ENCODE results near the gene CLTB. TPM values are rescaled to one million over a fixed set of nuclear protein-coding genes. Genes with fewer than 3 reads are reported as not detected.

The CLTB gene
- total RNA-seq, 1 experiment from 2014 or later: 98.5 TPM

- no peak for DNase-seq (ENCODE audit: low read depth)
Observed at GRCh38 chr5:176352116-176352878, 64.0 kb downstream of the CLTB start.

GRCh38 chr5:176350416-176350815 lies 65.9 kb downstream of the CLTB start:
- DNase-seq (ENCODE audit: low read depth): no peak

DNA sequence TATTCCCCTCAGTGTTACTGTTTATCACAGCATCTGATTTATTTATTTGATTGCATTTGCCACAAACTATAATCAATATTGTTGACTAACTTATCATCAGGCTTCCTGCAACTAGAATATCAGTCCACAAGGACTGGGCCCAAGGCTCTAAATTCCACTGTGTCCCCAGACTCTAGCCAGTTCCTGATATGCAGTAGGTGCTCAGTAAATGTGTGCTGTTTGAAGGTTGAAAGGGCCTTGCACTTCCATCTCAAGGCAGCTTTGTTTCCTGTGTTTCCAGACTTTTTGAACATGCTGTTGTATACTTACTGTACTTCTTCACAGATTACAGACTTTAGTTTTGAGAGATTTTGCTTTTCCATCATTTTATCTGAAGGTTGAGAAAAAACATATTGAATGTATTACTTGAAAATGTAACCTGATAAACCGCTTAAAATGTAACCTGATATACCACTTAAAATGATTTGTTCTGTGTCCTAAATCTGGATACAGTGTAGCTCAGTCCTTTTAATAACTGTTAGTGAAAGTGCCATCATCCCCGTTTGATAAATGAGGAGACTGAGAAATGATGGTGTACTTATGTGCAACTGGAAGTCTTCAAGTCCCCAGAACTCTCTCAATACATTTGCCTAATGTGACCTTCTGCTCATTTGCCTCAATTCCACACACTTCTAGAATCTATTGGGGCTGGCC lies 73.4 kb downstream of the CLTB start:
- no peak for DNase-seq (ENCODE audit: low read depth)

Other genes starting within 250 kb of the CLTB start
- gene SIMC1, start 178.1 kb downstream of the CLTB start, total RNA-seq (2014; rRNA removed; shearing (Covaris generic)): 9.5 and 12.4 TPM in 2 replicates
- gene KIAA1191, start 54.8 kb downstream of the CLTB start, total RNA-seq (2014; rRNA removed; shearing (Covaris generic)): 31.6 and 46.3 TPM in 2 replicates
- gene ARL10, start 51.1 kb downstream of the CLTB start, total RNA-seq (2014; rRNA removed; shearing (Covaris generic)): 1.1 and 1.6 TPM in 2 replicates
- gene NOP16, start 27.9 kb downstream of the CLTB start, total RNA-seq (2014; rRNA removed; shearing (Covaris generic)): 99.3 and 104 TPM in 2 replicates
- 54.8 and 80.5 TPM in 2 replicates for gene HIGD2A, start 27.8 kb downstream of the CLTB start, total RNA-seq (2014; rRNA removed; shearing (Covaris generic))
- 45.9 and 49.2 TPM in 2 replicates for gene FAF2, start 31.8 kb upstream of the CLTB start, total RNA-seq (2014; rRNA removed; shearing (Covaris generic))
- gene RNF44, start 120.9 kb upstream of the CLTB start, total RNA-seq (2014; rRNA removed; shearing (Covaris generic)): 9.5 and 10.4 TPM in 2 replicates
- gene CDHR2, start 132.8 kb upstream of the CLTB start, total RNA-seq (2014; rRNA removed; shearing (Covaris generic)): 0.36 TPM in 1 of 2 replicates, not detected in the other
- gene GPRIN1, start 193.6 kb upstream of the CLTB start, total RNA-seq (2014; rRNA removed; shearing (Covaris generic)): 12.3 and 13.6 TPM in 2 replicates
- gene SNCB, start 214.0 kb upstream of the CLTB start, total RNA-seq (2014; rRNA removed; shearing (Covaris generic)): 0.11 TPM in 1 of 2 replicates, not detected in the other
- gene EIF4E1B, start 214.1 kb upstream of the CLTB start, total RNA-seq (2014; rRNA removed; shearing (Covaris generic)): not detected in 2 replicates
- 17.0 and 20.2 TPM in 2 replicates for gene TSPAN17, start 230.9 kb upstream of the CLTB start, total RNA-seq (2014; rRNA removed; shearing (Covaris generic))

All from Daoy (cell line).